ENCODE data around the gene SPAG17. TPM values are rescaled to one million over a fixed set of nuclear protein-coding genes. Genes with fewer than 3 reads are reported as not detected.
A peak's percentile ranks its signal among the peaks of the same experiment; 100 is the strongest.

The SPAG17 gene
- polyA plus RNA-seq, 4 donors, result 0.03 to 0.55 TPM; not detected in 2

- 54 to 74% (median 68%) methylated on average over 3 of the region's 3 CpGs for WGBS, 3 donors
- H3K9me3 ChIP-seq (ENCODE audit: control insufficient read depth in 2 of 2, insufficient read depth in 1 of 2, low read depth in 1 of 2, low read length in 1 of 2), result no peaks in the 10 kb centered on the region
- no peak overlapping the region for H3K4me3 ChIP-seq (ENCODE audit: low read depth in 1 of 3, low read length in 3 of 3)
- FAIRE-seq, result no peak
- no peaks in the 10 kb centered on the region for H3K36me3 ChIP-seq (ENCODE audit: control insufficient read depth in 3 of 3, insufficient read depth in 2 of 3, low read depth in 1 of 3, low read length in 3 of 3)
- peak in 1 of 2 donors; percentile 23 for DNase-seq
- H3K4me1 ChIP-seq (ENCODE audit: control insufficient read depth in 3 of 3, insufficient read depth in 2 of 3, low read depth in 1 of 3, low read length in 2 of 3), result no peaks in the 10 kb centered on the region
- H3K27ac ChIP-seq (ENCODE audit: low read depth in 1 of 3, low read length in 2 of 3), result no peak overlapping the region
- H3K27me3 ChIP-seq (ENCODE audit: control insufficient read depth in 3 of 3, insufficient read depth in 3 of 3, low read length in 3 of 3), result no peaks in the 10 kb centered on the region
These were observed 109.9 kb downstream of the SPAG17 start for GRCh38 chr1:118075116-118075515.

- no peaks in the 10 kb centered on the region for H3K36me3 ChIP-seq (ENCODE audit: control insufficient read depth in 3 of 3, insufficient read depth in 2 of 3, low read depth in 1 of 3, low read length in 3 of 3)
These were observed 111.2 kb downstream of the SPAG17 start for GRCh38 chr1:118073648-118074435.

GRCh38 chr1:118049981-118050380, 135.0 kb downstream of the SPAG17 start:
- H3K27ac ChIP-seq (ENCODE audit: low read depth in 1 of 3, low read length in 2 of 3), result no peak overlapping the region
- no peaks in the 10 kb centered on the region for H3K36me3 ChIP-seq (ENCODE audit: control insufficient read depth in 3 of 3, insufficient read depth in 2 of 3, low read depth in 1 of 3, low read length in 3 of 3)
- FAIRE-seq, result no peak
- 44 to 53% (median 48%) methylated on average over 2 of the region's 2 CpGs for WGBS, 3 donors
- H3K4me1 ChIP-seq (ENCODE audit: control insufficient read depth in 3 of 3, insufficient read depth in 2 of 3, low read depth in 1 of 3, low read length in 2 of 3), result no peaks in the 10 kb centered on the region
- no peak overlapping the region for H3K4me3 ChIP-seq (ENCODE audit: low read depth in 1 of 3, low read length in 3 of 3)
- H3K27me3 ChIP-seq (ENCODE audit: control insufficient read depth in 3 of 3, insufficient read depth in 3 of 3, low read length in 3 of 3), result no peaks in the 10 kb centered on the region
- DNase-seq, result peak; percentile 56 to 79
- no peaks in the 10 kb centered on the region for H3K9me3 ChIP-seq (ENCODE audit: control insufficient read depth in 2 of 2, insufficient read depth in 1 of 2, low read depth in 1 of 2, low read length in 1 of 2)

More at GRCh38 chr1:118073648-118074435, 111.2 kb downstream of the SPAG17 start:
- DNase-seq (peak; percentile 2 to 27), FAIRE-seq (no peak)
- WGBS, 3 donors, result 16 to 36% (median 31%) methylated on average over 9 of the region's 9 CpGs
- H3K27me3 ChIP-seq (ENCODE audit: control insufficient read depth in 3 of 3, insufficient read depth in 3 of 3, low read length in 3 of 3), result no peaks in the 10 kb centered on the region
- peak overlapping the region in 1 of 3 donors; percentile 16 for H3K4me3 ChIP-seq (ENCODE audit: low read depth in 1 of 3, low read length in 3 of 3)
- H3K4me1 ChIP-seq (ENCODE audit: control insufficient read depth in 3 of 3, insufficient read depth in 2 of 3, low read depth in 1 of 3, low read length in 2 of 3), result no peaks in the 10 kb centered on the region
- H3K27ac ChIP-seq (ENCODE audit: low read depth in 1 of 3, low read length in 2 of 3), result no peak overlapping the region
- H3K9me3 ChIP-seq (ENCODE audit: control insufficient read depth in 2 of 2, insufficient read depth in 1 of 2, low read depth in 1 of 2, low read length in 1 of 2), result no peaks in the 10 kb centered on the region

GRCh38 chr1:118047650-118048224, 137.3 kb downstream of the SPAG17 start:
- H3K27me3 ChIP-seq (ENCODE audit: control insufficient read depth in 3 of 3, insufficient read depth in 3 of 3, low read length in 3 of 3), result no peaks in the 10 kb centered on the region
- no peak overlapping the region for H3K27ac ChIP-seq (ENCODE audit: low read depth in 1 of 3, low read length in 2 of 3)
- H3K9me3 ChIP-seq (ENCODE audit: control insufficient read depth in 2 of 2, insufficient read depth in 1 of 2, low read depth in 1 of 2, low read length in 1 of 2), result no peaks in the 10 kb centered on the region
- no peaks in the 10 kb centered on the region for H3K4me1 ChIP-seq (ENCODE audit: control insufficient read depth in 3 of 3, insufficient read depth in 2 of 3, low read depth in 1 of 3, low read length in 2 of 3)
- no peak for DNase-seq
- no peak overlapping the region for H3K4me3 ChIP-seq (ENCODE audit: low read depth in 1 of 3, low read length in 3 of 3)
- WGBS, 3 donors, result 89 to 98% (median 94%) methylated on average over 3 of the region's 3 CpGs
- FAIRE-seq, result no peak
- no peaks in the 10 kb centered on the region for H3K36me3 ChIP-seq (ENCODE audit: control insufficient read depth in 3 of 3, insufficient read depth in 2 of 3, low read depth in 1 of 3, low read length in 3 of 3)

GRCh38 chr1:118047006-118047649, 137.9 kb downstream of the SPAG17 start:
- no peaks in the 10 kb centered on the region for H3K36me3 ChIP-seq (ENCODE audit: control insufficient read depth in 3 of 3, insufficient read depth in 2 of 3, low read depth in 1 of 3, low read length in 3 of 3)
- WGBS, 3 donors, result 95 to 96% (median 96%) methylated on average over 3 of the region's 3 CpGs
- no peaks in the 10 kb centered on the region for H3K27me3 ChIP-seq (ENCODE audit: control insufficient read depth in 3 of 3, insufficient read depth in 3 of 3, low read length in 3 of 3)
- H3K9me3 ChIP-seq (ENCODE audit: control insufficient read depth in 2 of 2, insufficient read depth in 1 of 2, low read depth in 1 of 2, low read length in 1 of 2), result no peaks in the 10 kb centered on the region
- DNase-seq (no peak), FAIRE-seq (no peak)
- H3K4me3 ChIP-seq (ENCODE audit: low read depth in 1 of 3, low read length in 3 of 3), result no peak overlapping the region
- no peak overlapping the region for H3K27ac ChIP-seq (ENCODE audit: low read depth in 1 of 3, low read length in 2 of 3)
- no peaks in the 10 kb centered on the region for H3K4me1 ChIP-seq (ENCODE audit: control insufficient read depth in 3 of 3, insufficient read depth in 2 of 3, low read depth in 1 of 3, low read length in 2 of 3)

- Histone ChIP-seq H3K4me1 (ENCODE audit: control insufficient read depth in 3 of 3, insufficient read depth in 2 of 3, low read depth in 1 of 3, low read length in 2 of 3) (no peaks in the 10 kb centered on the region), H3K4me3 (ENCODE audit: low read depth in 1 of 3, low read length in 3 of 3) (no peak overlapping the region), H3K27ac (ENCODE audit: low read depth in 1 of 3, low read length in 2 of 3) (no peak overlapping the region), H3K36me3 (ENCODE audit: control insufficient read depth in 3 of 3, insufficient read depth in 2 of 3, low read depth in 1 of 3, low read length in 3 of 3) (no peaks in the 10 kb centered on the region), H3K9me3 (ENCODE audit: control insufficient read depth in 2 of 2, insufficient read depth in 1 of 2, low read depth in 1 of 2, low read length in 1 of 2) (no peaks in the 10 kb centered on the region), H3K27me3 (ENCODE audit: control insufficient read depth in 3 of 3, insufficient read depth in 3 of 3, low read length in 3 of 3) (no peaks in the 10 kb centered on the region)
- FAIRE-seq (no peak), DNase-seq (no peak)
- 63 to 77% (median 65%) methylated on average over 1 of the region's 1 CpG for WGBS, 3 donors
These were observed 141.4 kb downstream of the SPAG17 start for GRCh38 chr1:118043624-118044023.

GRCh38 chr1:118042501-118042900, 142.5 kb downstream of the SPAG17 start:
- H3K36me3 ChIP-seq (ENCODE audit: control insufficient read depth in 3 of 3, insufficient read depth in 2 of 3, low read depth in 1 of 3, low read length in 3 of 3), result no peaks in the 10 kb centered on the region
- no peak overlapping the region for H3K4me3 ChIP-seq (ENCODE audit: low read depth in 1 of 3, low read length in 3 of 3)
- no peak for DNase-seq
- no peaks in the 10 kb centered on the region for H3K27me3 ChIP-seq (ENCODE audit: control insufficient read depth in 3 of 3, insufficient read depth in 3 of 3, low read length in 3 of 3)
- H3K9me3 ChIP-seq (ENCODE audit: control insufficient read depth in 2 of 2, insufficient read depth in 1 of 2, low read depth in 1 of 2, low read length in 1 of 2), result no peaks in the 10 kb centered on the region
- no peak overlapping the region for H3K27ac ChIP-seq (ENCODE audit: low read depth in 1 of 3, low read length in 2 of 3)
- WGBS, 3 donors, result 60 to 73% (median 62%) methylated on average over 2 of the region's 2 CpGs
- H3K4me1 ChIP-seq (ENCODE audit: control insufficient read depth in 3 of 3, insufficient read depth in 2 of 3, low read depth in 1 of 3, low read length in 2 of 3), result no peaks in the 10 kb centered on the region
- no peak for FAIRE-seq

- Histone ChIP-seq H3K4me3 (ENCODE audit: low read depth in 1 of 3, low read length in 3 of 3) (no peak overlapping the region), H3K27me3 (ENCODE audit: control insufficient read depth in 3 of 3, insufficient read depth in 3 of 3, low read length in 3 of 3) (no peaks in the 10 kb centered on the region), H3K4me1 (ENCODE audit: control insufficient read depth in 3 of 3, insufficient read depth in 2 of 3, low read depth in 1 of 3, low read length in 2 of 3) (no peaks in the 10 kb centered on the region), H3K9me3 (ENCODE audit: control insufficient read depth in 2 of 2, insufficient read depth in 1 of 2, low read depth in 1 of 2, low read length in 1 of 2) (no peaks in the 10 kb centered on the region), H3K27ac (ENCODE audit: low read depth in 1 of 3, low read length in 2 of 3) (no peak overlapping the region), H3K36me3 (ENCODE audit: control insufficient read depth in 3 of 3, insufficient read depth in 2 of 3, low read depth in 1 of 3, low read length in 3 of 3) (no peaks in the 10 kb centered on the region)
- 58 to 63% (median 60%) methylated on average over 3 of the region's 3 CpGs for WGBS, 3 donors
- DNase-seq (no peak), FAIRE-seq (no peak)
These were observed 145.9 kb downstream of the SPAG17 start for GRCh38 chr1:118039170-118039569.

Data from small intestine (tissue), 7 donors.